Activated CD4-positive, alpha-beta T cell treated with anti-CD3 and anti-CD28 coated beads for 36 hours (primary cell): ENCODE data around the gene SPEN. TPM values are rescaled to one million over a fixed set of nuclear protein-coding genes. Genes with fewer than 3 reads are reported as not detected.

ENCODE experiments used
- ATAC-seq: fragments of 200-7000 bp; cut with Tn5 transposase; one replicate; pipeline ENCODE4 v1.10.0; 2021; ENCODE audit warnings: mild to moderate bottlenecking, moderate library complexity
- CTCF ChIA-PET: fragments of 350-600 bp; sonication (Branson Sonifier 250); formaldehyde crosslinking; loops from one replicate; lab custom pipeline; 2021; ENCODE audit warnings: antibody characterized with exemption; lab: Charles Lee
- POLR2A ChIA-PET: fragments of 350-600 bp; sonication (Branson Sonifier 250); formaldehyde crosslinking; loops from one replicate; lab custom pipeline; 2021; ENCODE audit warnings: antibody characterized with exemption, inconsistent platforms; lab: Charles Lee
- DNase-seq: peaks from one replicate; pipeline ENCODE4 v3.0.0-alpha.2; 2020
- H3K27ac Mint-ChIP-seq: one replicate; pipeline ENCODE4 v1.8.0; 2021; ENCODE audit warnings: mixed read lengths
- H3K27me3 Mint-ChIP-seq: one replicate; pipeline ENCODE4 v1.8.0; 2021; ENCODE audit warnings: mixed read lengths
- H3K36me3 Mint-ChIP-seq: one replicate; pipeline ENCODE4 v1.8.0; 2021; ENCODE audit warnings: low read depth, mixed read lengths
- H3K4me1 Mint-ChIP-seq: one replicate; pipeline ENCODE4 v1.8.0; 2021; ENCODE audit warnings: mixed read lengths
- H3K4me3 Mint-ChIP-seq: one replicate; pipeline ENCODE4 v1.8.0; 2021; ENCODE audit warnings: mild to moderate bottlenecking, moderate library complexity, mixed read lengths
- H3K9me3 Mint-ChIP-seq: one replicate; pipeline ENCODE4 v1.8.0; 2021; ENCODE audit warnings: low read depth, mixed read lengths
- intact Hi-C, 2 experiments: fragments of 100-400 bp; cut with DNase I in 1 of 2; cut with micrococcal nuclease in 1 of 2; formaldehyde crosslinking; loops; one replicate each; pipeline versions ENCODE4 v1.14.2 to v1.15.1; 2022 to 2024; cut with DNase I, micrococcal nuclease
- total RNA-seq, 2 experiments: library from RNA; stranded (reverse); gene quantifications; one replicate each; pipeline ENCODE4 v1.2.3, GENCODE V29; 2021

The SPEN gene
- total RNA-seq, 2 experiments from 2014 or later: 43.2 to 52.7 TPM

DNA sequence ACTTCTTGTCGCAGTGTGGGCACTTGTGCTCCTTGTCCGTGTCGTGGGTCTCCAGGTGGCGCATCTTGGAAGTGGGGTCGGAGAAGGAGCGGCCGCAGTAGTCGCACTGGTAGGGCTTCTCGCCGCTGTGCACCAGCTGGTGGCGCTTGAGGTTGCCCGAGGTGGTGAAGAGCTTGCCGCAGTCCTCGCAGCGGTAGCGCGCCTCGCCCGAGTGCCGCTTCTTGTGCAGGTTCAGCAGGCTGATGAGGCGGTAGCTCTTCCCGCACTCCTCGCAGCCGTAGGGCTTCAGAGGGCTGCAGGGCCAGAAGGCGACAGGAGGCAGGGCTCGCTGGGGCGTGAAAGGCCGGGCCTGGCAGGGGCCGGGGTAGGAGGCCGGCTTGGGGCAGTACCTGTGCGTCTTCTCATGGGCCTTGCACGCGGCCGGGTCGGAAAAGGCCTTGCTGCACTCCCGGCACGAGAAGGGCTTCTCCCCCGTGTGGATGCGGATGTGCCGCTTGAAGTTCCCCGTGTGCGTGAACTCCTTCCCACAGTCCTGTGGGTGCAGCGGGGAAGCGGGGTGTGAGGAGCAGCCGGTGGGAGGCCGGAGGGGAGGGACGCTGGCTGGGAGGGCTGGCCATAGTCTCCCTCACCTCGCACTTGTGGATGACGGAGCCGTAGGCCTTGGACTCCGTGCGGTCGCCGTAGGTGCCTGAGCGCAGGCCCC lies 97.0 kb downstream of the SPEN start:
- ATAC-seq (no peak), DNase-seq (no peak)
- Mint-ChIP-seq H3K27ac (no peak overlapping the region), H3K9me3 (no peaks in the 10 kb centered on the region), H3K36me3 (peaks cover 32% of the 10 kb centered on the region), H3K4me1 (peaks cover 24% of the 10 kb centered on the region), H3K27me3 (no peaks in the 10 kb centered on the region), H3K4me3 (no peak overlapping the region)
- ChIA-PET CTCF (interaction anchor here (0.6 kb wide), 1 partner anchor 63 kb away, joined by 3 read pairs; no protein-coding TSS in a partner anchor), POLR2A (interaction anchor here (0.6 kb wide), 1 partner anchor 20 kb away, joined by 7 read pairs; no protein-coding TSS in a partner anchor)
- intact Hi-C loops: no loop called here

DNA sequence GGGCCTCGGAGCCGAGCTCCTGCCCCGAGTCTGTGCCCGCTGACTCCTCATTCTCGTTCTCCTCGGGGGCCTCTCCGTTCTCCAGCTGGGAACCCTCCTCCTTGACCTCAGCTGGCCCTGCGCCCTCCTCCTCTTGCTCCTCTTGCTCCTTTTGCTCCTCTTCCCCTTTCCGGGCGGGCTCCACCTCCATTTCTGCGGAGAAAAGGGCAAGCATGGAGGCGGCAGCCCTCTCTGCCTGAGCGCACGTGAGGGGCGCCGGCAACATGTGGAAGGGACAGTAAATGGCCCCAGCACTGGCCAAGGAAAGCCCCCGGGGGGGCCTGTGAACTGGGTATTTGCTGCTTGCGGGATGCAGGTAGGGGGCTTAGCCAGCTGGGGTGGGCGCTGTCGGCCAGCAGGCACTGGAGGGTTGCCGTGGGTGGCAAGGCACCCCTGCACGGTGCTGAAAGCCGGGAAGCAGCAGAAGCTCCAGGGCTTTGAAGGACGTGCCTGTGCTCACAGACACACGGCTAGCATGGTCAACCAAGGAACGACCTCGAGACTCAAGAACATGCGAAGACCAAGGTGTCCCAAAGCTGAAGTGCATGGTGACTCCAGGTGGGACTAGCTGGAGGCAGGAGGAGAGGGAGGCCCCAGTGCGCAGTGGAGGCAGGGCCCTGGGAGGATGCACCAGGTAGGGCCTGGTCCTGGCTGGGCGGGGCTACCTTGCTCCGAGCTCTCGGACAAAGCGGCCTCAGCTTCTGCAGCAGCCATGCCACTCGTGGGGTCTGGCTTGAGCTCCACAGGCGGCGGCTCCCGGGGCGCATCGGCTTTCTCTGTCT lies 97.7 kb downstream of the SPEN start:
- H3K4me3 Mint-ChIP-seq: no peak overlapping the region
- no peak for ATAC-seq
- H3K36me3 Mint-ChIP-seq: peaks cover 27% of the 10 kb centered on the region
- no peak for DNase-seq
- H3K27ac Mint-ChIP-seq: no peak overlapping the region
- H3K27me3 Mint-ChIP-seq: no peaks in the 10 kb centered on the region
- intact Hi-C loops: no loop called here
- ChIA-PET CTCF (no interaction called here), POLR2A (interaction anchor here (0.6 to 1.5 kb wide), 2 partner anchors 19 to 21 kb away, joined by 3 to 7 read pairs; no protein-coding TSS in a partner anchor)
- H3K9me3 Mint-ChIP-seq: no peaks in the 10 kb centered on the region
- H3K4me1 Mint-ChIP-seq: peaks cover 32% of the 10 kb centered on the region

DNA sequence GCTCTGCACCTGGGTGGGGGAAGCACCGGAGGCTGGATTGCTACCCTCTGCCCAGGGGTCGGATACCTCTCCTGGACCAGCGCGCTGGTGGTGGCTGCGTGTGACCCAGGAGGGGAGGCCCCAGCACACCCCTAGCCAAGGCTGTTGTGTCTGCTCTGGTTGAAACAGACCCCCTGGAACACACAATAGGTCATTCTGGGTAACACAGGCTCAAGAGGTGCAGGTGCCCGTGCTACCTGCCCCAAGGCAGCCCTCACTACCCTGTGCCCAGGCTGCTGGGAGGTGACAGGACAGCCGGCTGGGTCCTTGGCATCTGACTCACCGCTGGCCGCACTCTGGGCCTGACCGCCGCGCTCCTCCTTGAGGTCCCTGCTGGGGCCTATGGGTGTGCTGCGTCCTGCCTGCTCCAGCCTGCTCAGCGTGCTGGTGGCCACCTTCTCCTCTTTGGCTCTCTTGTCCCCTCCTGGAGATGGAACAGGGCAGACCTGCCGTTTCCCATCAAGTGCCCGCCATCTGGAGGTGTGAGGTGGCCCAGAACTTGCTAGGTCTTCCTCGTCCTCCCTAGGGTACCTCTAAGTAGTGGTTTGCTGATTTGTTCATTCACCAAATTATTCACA lies 98.4 kb downstream of the SPEN start:
- POLR2A ChIA-PET: interaction anchor here (1.5 kb wide), 1 partner anchor 20 kb away, joined by 3 read pairs; no protein-coding TSS in a partner anchor
- Mint-ChIP-seq H3K4me3 (no peak overlapping the region), H3K9me3 (no peaks in the 10 kb centered on the region), H3K27ac (peak overlapping the region; percentile 55), H3K27me3 (no peaks in the 10 kb centered on the region), H3K4me1 (peaks cover 39% of the 10 kb centered on the region), H3K36me3 (peaks cover 32% of the 10 kb centered on the region)
- ATAC-seq (no peak), DNase-seq (no peak)
- CTCF ChIA-PET: interaction anchor here (0.6 kb wide), 1 partner anchor 101 kb away, joined by 3 read pairs; no protein-coding TSS in a partner anchor
- intact Hi-C loops: no loop called here

DNA sequence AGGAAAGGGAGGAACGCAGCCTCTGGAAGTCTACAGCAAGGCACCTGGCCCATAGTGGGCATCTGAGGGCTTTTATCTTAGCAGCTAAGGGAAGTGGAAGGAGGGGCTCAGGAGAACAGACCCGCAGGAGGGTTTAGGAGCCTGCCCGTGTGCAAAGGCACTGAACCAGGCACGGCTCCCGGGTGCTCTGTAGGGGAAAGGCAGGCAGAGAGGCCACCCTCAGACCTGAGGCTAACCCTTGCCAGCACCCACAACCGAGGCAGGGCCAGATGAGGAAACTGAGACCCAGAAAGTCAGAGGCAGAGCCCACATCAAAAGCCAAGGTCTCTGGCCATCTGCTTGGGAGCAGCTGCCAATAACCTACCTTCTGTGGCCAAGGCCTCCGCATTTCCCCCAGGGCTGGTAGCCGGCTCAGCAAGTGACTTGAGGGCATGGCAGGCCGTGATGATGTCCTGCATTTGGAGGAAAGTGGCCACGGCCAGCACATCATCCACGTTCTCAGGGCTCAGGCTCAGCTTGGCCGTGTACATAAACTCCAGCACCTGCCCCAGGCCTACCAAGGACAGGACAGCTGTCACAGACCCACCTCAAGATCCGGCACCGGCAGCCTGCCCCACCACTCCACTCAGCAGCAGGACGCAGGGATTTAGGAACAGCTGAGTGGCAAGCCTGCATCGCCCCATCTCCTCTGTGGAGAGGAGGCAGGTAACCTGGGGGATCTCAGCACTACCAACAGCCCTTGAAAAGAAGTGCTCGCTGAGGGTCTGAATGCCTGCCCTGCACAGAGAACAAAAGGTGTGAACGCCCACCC lies 99.3 kb downstream of the SPEN start:
- no peak overlapping the region for H3K4me3 Mint-ChIP-seq
- no peaks in the 10 kb centered on the region for H3K9me3 Mint-ChIP-seq
- H3K36me3 Mint-ChIP-seq: peaks cover 37% of the 10 kb centered on the region
- ChIA-PET CTCF (interaction anchor here (0.6 kb wide), 2 partner anchors 102 to 411 kb away, joined by 3 to 4 read pairs; no protein-coding TSS in a partner anchor), POLR2A (interaction anchor here (1.5 to 6.0 kb wide), 3 partner anchors 18 to 28 kb away, joined by 3 to 77 read pairs (median 45); partner anchors contain the start of gene ZBTB17)
- peaks cover 48% of the 10 kb centered on the region for H3K4me1 Mint-ChIP-seq
- ATAC-seq (no peak), DNase-seq (no peak)
- H3K27ac Mint-ChIP-seq: peak overlapping the region; percentile 95
- intact Hi-C loops: no loop called here
- no peaks in the 10 kb centered on the region for H3K27me3 Mint-ChIP-seq

DNA sequence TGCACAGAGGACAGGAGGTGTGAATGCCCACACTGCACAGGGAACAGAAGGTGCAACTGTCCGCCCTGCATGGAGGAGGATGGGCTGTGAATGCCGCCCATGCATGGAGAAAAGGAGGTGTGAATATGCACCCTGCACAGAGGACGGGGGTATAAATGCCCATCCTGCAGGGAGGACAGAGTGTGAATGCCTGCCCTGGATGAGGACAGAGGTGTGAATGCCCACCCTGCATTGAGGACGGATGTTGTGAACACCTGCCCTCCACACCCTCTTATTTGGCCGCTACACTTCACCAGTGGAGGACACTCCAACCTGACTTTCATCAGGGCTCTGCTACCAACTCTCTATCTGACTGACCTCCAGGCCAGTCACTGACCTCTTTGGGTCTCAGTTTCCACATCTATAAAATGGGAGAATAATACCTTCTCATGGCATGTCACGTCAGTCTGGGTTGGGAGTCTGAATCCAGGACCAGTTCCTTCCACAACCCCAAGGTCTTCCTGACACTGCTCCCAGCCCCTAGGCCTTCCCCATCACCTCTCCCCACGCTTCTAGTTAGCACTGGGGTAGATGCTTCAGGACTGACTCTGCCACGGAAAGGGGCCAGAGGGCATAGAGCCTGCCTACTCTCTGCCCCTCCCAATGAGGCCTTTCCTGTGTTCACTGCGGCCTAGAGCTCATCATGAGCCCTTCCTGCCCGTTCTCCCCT lies 100.0 kb downstream of the SPEN start:
- ATAC-seq: no peak
- intact Hi-C loops: loop anchor here in 1 of 2 experiments (2.0 kb wide), 1 partner anchor 331 kb away; the partner anchor contains the start of gene DDI2
- ChIA-PET POLR2A (interaction anchor here (0.9 to 6.0 kb wide), 3 partner anchors 10 to 27 kb away, joined by 3 to 77 read pairs (median 45); partner anchors contain the start of gene ZBTB17), CTCF (interaction anchor here (0.5 to 1.2 kb wide), 4 partner anchors 10 to 412 kb away, joined by 3 to 4 read pairs (median 4); no protein-coding TSS in a partner anchor)
- no peaks in the 10 kb centered on the region for H3K9me3 Mint-ChIP-seq
- no peaks in the 10 kb centered on the region for H3K27me3 Mint-ChIP-seq
- H3K4me1 Mint-ChIP-seq: peaks cover 55% of the 10 kb centered on the region
- peak overlapping the region; percentile 95 for H3K27ac Mint-ChIP-seq
- DNase-seq: no peak
- H3K36me3 Mint-ChIP-seq: peaks cover 44% of the 10 kb centered on the region
- H3K4me3 Mint-ChIP-seq: peak overlapping the region; percentile 58

DNA sequence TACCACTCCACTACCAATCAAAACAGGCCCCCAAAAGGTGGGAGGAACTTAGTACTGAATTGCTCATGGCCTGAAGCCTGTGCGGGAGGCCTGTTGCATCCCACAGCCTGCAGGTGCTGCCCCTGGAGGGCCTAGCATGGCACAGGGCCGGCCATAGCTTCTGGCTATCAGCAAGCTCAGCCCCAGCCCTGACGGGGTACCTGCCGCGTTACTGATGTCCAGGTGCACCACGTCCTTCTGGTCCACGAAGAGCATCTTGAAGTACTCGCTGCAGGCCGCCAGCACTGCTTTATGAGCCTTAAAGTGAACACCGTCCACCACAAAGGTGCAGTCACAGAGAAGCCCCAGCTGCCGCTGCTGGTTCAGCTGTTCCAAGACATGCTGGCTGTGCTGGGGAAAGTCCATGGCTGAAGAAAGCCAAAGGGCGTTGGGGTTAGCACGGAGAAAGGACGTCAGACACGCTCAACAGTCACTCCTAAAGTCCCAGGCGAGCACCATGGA lies 100.6 kb downstream of the SPEN start:
- DNase-seq: peak; percentile 55
- ChIA-PET CTCF (interaction anchor here (0.5 to 1.9 kb wide), 6 partner anchors 10 to 114 kb away, joined by 3 to 6 read pairs (median 4); partner anchors contain the start of gene ZBTB17), POLR2A (interaction anchor here (0.9 to 6.0 kb wide), 4 partner anchors 11 to 101 kb away, joined by 3 to 77 read pairs (median 24); partner anchors contain the start of genes SPEN and ZBTB17)
- Mint-ChIP-seq H3K9me3 (no peaks in the 10 kb centered on the region), H3K4me3 (peak overlapping the region; percentile 58), H3K27ac (peak overlapping the region; percentile 95), H3K4me1 (peaks cover 60% of the 10 kb centered on the region), H3K27me3 (no peaks in the 10 kb centered on the region), H3K36me3 (peaks cover 48% of the 10 kb centered on the region)
- intact Hi-C loops: loop anchor here in 1 of 2 experiments (2.0 kb wide), 1 partner anchor 331 kb away; the partner anchor contains the start of gene DDI2
- ATAC-seq: peak; percentile 14

DNA sequence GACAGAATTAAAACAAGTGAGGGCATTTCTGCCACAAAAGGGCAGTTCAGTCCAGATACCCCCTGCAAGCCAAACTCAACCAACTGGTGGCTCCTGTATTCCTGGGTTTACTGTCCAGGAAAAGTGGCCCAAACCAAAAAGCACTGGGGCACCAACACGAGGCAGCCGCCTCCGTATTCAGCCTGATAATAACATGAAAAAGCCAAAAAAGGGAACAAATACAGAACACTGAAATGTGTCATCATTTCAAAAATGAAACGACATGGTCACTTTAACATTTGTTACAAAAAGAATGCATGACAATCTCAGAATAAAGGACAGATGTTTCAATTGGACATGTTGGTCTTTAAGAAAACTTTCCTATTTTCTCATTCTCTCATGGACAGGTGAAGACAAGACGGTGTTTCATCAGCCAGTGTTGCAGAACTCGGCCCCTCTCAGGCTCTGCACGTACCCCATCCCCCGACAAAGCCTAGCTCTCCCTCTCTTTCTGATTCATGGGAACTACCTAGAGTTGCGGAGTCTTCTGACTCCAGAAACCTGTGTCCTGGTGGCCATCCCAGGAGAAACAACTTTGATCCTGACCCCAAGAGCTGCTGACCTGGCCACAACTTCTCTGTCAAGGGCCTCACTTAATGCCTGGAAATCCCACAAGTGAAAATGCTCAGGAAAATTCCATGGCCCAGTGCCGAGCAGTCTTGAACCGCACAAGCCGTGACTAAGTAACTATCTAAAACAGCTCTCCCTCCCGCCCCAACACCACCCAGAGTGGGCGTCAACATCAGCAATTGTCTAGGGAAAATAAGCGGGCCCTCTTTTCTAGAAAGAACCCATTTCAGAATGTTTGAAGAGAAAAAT lies 101.3 kb downstream of the SPEN start:
- peaks cover 50% of the 10 kb centered on the region for H3K36me3 Mint-ChIP-seq

DNA sequence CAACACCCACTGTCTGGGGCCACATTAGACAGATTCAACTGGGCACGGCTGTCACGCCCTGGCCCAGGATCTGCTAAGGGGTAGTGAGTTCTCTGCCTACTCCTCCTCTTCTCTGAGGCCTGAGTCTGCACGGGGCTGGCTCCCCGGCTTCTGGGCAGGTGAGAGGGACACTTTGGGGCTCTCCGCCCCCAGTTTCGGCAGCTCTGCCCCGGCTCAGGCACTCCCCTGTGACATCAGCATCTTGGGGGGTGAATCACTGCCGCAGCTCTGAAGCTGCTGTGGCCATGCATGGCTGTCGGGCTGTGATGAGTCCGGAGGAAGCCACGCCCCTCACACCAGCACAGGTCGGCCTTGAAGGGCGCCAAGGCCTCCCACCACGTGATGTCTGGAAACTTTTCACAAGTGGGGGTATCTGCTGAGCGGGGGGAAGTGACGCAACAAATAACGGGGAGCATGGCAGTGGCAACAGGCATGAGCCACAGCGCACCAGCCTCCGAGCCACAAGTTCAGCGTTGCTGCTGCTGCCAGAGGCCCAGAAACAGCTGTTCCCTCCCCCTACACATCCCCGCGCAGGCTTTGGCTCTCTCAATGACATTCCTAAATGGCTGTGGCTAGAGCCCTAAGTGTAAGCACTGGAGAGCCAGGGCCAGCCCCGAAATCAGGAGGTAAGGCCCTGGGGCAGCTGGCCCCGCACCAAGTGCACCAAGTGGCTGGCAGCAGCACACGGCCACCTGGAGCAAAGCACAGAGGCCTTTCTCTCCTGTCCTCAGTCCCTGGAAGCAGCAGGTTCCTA lies 102.1 kb downstream of the SPEN start:
- Mint-ChIP-seq H3K9me3 (no peaks in the 10 kb centered on the region), H3K4me1 (peaks cover 74% of the 10 kb centered on the region), H3K27ac (peak overlapping the region; percentile 95), H3K36me3 (peaks cover 56% of the 10 kb centered on the region), H3K4me3 (peak overlapping the region; percentile 61), H3K27me3 (no peaks in the 10 kb centered on the region)
- POLR2A ChIA-PET: interaction anchor here (0.5 to 6.0 kb wide), 9 partner anchors 12 to 131 kb away, joined by 3 to 77 read pairs (median 7); partner anchors contain the start of genes SPEN and ZBTB17
- intact Hi-C loops: loop anchor here (1.0 to 2.0 kb wide), 6 partner anchors 17 to 333 kb away; partner anchors contain the start of genes DDI2 (in 1 of the 2) and SPEN (in 1 of the 2)
- DNase-seq: peak; percentile 94
- CTCF ChIA-PET: interaction anchor here (0.7 to 2.4 kb wide), 8 partner anchors 12 to 157 kb away, joined by 3 to 7 read pairs (median 4); partner anchors contain the start of gene ZBTB17
- peak; percentile 75 for ATAC-seq

More for the DNA sequence above, 101.3 kb downstream of the SPEN start:
- H3K4me3 Mint-ChIP-seq: peak overlapping the region; percentile 61
- peak overlapping the region; percentile 95 for H3K27ac Mint-ChIP-seq
- H3K4me1 Mint-ChIP-seq: peaks cover 67% of the 10 kb centered on the region
- peak; percentile 75 for DNase-seq
- no peaks in the 10 kb centered on the region for H3K27me3 Mint-ChIP-seq
- intact Hi-C loops: loop anchor here in 1 of 2 experiments (1.0 to 2.0 kb wide), 5 partner anchors 26 to 332 kb away; partner anchors contain the start of genes DDI2 and SPEN
- H3K9me3 Mint-ChIP-seq: no peaks in the 10 kb centered on the region
- ChIA-PET CTCF (interaction anchor here (0.7 to 1.9 kb wide), 9 partner anchors 9 to 153 kb away, joined by 3 to 6 read pairs (median 4); partner anchors contain the start of gene ZBTB17), POLR2A (interaction anchor here (0.5 to 6.0 kb wide), 6 partner anchors 11 to 101 kb away, joined by 3 to 77 read pairs (median 6); partner anchors contain the start of genes SPEN and ZBTB17)
- peak; percentile 10 for ATAC-seq
